Bronchial epithelial cell (primary cell): ENCODE data around the gene ME2. TPM values are rescaled to one million over a fixed set of nuclear protein-coding genes. Genes with fewer than 3 reads are reported as not detected.
"Not testable (repeated sequence)": the region's sequence is repeated elsewhere in the genome, so short reads cannot be mapped to it uniquely, and the experiment has no call there.

Experiments
- DNase-seq: peaks from one replicate; pipeline ENCODE4 v3.0.0-alpha.2; 2010; ENCODE audit warnings: low read depth
- FAIRE-seq: peaks from 2 replicates; lab custom pipeline; 2011; peaks lifted over from hg19 to GRCh38; lab: Jason Lieb, UNC
- H3K27me3 ChIP-seq: 2 replicates; pipeline ENCODE4 v1.5.1; 2011; ENCODE audit warnings: low read length; ENCODE audit not compliant: control insufficient read depth, insufficient read depth
- H3K36me3 ChIP-seq: 2 replicates; pipeline ENCODE4 v1.5.1; 2011; ENCODE audit warnings: low read length; ENCODE audit not compliant: control insufficient read depth, insufficient read depth
- H3K4me3 ChIP-seq: 2 replicates; pipeline ENCODE4 v1.5.1; 2011; ENCODE audit warnings: mild to moderate bottlenecking, low read depth, low read length, control low read depth
- total RNA-seq: library from RNA; depleted of rRNA; stranded (reverse); fragments of >200 nt; gene quantifications from 2 replicates; pipeline ENCODE4 v1.2.1, GENCODE V29; 2014
- TF ChIP-seq, protein P1 (sequence below): IDR thresholded peaks from 2 replicates; pipeline ENCODE4 v1.5.1; 2011; ENCODE audit warnings: mild to moderate bottlenecking, moderate library complexity, low read length, control low read depth, inconsistent platforms; ENCODE audit not compliant: insufficient read depth, severe bottlenecking

The ME2 gene
- total RNA-seq, 1 donor from 2014 or later: 85.0 TPM

DNA sequence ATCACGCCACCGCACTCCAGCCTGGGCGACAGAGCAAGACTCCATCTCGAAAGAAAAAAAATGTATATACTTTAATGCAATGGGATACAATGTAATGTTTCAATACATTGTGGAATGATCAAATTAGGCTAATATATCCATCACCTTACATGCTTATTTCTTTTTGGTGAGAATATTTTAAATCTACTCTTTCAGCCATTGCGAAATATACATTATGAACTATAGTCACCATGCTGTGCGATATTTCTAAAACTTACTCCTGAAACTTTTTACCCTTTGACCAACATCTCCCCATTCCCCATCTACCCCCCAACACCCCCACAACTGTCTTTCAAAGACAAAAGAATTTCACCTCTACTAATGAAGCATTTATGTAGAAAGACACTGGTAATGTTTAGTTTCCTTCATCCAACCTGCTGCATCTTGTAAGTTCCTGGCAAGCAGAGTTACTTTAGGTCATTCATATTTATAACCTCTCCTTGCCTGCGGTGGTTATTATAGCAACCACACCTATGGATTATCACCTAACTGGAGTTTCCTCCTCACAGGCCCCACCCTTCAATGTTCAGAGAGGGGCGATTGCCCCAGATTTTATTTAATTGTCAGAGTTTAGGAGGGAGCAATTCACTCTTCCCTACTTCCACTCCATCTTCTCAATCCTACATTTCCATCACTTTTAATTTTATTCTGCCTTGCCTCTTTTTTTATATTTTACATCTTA is 1.2 kb upstream of the ME2 start:
- TF ChIP-seq, protein P1, sequence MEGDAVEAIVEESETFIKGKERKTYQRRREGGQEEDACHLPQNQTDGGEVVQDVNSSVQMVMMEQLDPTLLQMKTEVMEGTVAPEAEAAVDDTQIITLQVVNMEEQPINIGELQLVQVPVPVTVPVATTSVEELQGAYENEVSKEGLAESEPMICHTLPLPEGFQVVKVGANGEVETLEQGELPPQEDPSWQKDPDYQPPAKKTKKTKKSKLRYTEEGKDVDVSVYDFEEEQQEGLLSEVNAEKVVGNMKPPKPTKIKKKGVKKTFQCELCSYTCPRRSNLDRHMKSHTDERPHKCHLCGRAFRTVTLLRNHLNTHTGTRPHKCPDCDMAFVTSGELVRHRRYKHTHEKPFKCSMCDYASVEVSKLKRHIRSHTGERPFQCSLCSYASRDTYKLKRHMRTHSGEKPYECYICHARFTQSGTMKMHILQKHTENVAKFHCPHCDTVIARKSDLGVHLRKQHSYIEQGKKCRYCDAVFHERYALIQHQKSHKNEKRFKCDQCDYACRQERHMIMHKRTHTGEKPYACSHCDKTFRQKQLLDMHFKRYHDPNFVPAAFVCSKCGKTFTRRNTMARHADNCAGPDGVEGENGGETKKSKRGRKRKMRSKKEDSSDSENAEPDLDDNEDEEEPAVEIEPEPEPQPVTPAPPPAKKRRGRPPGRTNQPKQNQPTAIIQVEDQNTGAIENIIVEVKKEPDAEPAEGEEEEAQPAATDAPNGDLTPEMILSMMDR: no peak
- no peaks in the 10 kb centered on the region for H3K27me3 ChIP-seq
- DNase-seq (peak; percentile 71), FAIRE-seq (no peak)
- no peaks in the 10 kb centered on the region for H3K36me3 ChIP-seq
- H3K4me3 ChIP-seq: peak overlapping the region; percentile 81

DNA sequence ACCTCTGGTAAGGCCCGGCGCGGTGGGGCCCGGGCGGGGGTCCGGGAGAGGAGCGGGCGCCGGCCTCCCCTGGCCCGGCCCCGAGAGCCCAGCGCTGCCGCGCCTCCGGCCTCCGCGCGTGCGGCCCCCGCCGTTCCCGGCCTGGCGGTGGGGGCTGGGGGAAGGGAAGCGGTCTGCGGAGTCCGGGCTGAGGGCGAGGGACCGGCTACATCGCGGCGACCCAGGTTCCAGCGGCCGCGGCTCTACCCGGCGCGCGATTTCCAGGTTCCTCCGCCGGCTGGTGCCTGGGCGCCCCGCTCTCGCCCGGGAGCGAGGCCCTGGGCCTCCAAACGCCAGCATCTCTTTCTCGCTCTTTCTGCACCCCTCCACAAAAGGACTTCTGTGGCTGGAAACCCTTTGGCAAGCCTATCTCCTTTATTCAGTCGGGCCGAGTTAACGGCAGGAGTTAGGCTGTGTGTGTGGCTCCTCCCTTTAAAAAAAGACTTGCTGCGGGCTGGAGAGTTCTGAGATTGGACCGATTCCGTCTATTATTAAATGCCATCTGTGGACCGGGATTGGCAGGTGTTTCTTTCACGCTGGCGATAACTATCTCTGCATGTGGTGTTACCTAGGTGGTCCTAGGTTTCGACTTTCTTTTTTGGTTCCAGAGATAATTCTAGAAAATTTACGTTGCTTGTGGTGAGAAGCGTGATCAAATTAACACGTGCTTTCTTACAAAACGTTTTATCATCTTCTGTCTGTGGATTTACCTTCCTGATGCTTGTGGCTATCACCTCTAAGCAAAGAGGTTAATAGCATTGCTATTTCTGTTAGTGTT is 592 bp downstream of the ME2 start:
- TF ChIP-seq, protein P1: no peak
- DNase-seq: peak; percentile 34
- Histone ChIP-seq H3K4me3 (peak overlapping the region; percentile 81), H3K36me3 (no peaks in the 10 kb centered on the region), H3K27me3 (no peaks in the 10 kb centered on the region)
- FAIRE-seq: no peak

DNA sequence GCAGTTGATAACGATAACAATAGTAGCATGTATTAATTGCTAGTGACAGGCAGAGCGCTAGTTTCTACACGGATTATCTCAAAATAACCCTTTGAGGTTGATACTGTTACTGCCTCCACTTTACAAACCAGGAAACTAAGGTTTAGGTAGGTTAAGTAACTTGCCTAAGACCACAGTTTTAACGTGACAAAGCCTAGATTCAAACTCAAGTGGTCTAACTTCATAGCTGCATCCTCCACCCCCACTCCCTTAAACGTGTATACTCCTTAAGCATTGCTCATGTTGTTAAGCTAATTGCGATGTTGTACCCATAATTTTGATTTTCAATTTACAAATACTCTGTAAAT is 1.2 kb downstream of the ME2 start:
- H3K4me3 ChIP-seq: peak overlapping the region; percentile 81
- TF ChIP-seq, protein P1: no peak
- FAIRE-seq: no peak
- no peaks in the 10 kb centered on the region for H3K36me3 ChIP-seq
- DNase-seq: no peak
- H3K27me3 ChIP-seq: no peaks in the 10 kb centered on the region

DNA sequence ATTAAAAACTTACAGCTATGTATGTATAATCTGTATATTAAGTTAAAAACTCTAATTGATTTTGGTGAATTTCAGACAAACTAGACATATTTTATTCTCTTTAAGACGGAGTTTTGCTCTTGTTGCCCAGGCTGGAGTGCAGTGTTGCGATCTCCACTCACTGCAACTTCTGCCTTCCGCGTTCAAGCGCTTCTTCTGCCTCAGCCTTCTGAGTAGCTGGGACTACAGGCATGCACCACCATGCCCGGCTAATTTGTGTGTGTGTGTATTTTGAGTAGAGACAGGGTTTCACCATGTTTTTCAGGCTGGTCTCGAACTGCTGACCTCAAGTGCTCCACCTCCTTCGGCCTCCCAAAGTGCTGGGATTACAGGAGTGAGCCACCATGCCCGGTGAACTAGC is 2.0 kb downstream of the ME2 start:
- H3K27me3 ChIP-seq, H3K4me3 ChIP-seq, H3K36me3 ChIP-seq, DNase-seq, FAIRE-seq: not testable (repeated sequence)

DNA sequence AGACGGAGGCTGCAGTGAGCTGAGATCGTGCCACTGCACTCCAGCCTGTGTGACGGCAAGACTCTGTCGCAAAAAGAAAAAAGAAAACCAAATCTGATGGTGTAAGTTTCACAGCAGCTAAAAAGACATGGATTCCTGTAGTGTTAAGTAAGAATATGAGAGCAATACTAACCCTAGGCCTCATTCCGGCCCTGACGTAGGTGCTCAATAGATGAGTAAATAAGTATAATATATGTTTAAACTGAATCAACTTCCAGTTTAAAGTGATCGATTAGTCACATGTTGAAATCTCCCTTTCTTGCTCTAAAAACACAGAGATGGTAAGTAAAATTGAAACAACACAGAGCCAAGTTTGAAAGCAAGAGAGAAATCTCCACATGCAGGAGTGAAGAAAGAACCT is 8.0 kb downstream of the ME2 start:
- FAIRE-seq (no peak), DNase-seq (no peak)
- Histone ChIP-seq H3K27me3 (no peaks in the 10 kb centered on the region), H3K36me3 (no peaks in the 10 kb centered on the region), H3K4me3 (no peak overlapping the region)
- TF ChIP-seq, protein P1: no peak

DNA sequence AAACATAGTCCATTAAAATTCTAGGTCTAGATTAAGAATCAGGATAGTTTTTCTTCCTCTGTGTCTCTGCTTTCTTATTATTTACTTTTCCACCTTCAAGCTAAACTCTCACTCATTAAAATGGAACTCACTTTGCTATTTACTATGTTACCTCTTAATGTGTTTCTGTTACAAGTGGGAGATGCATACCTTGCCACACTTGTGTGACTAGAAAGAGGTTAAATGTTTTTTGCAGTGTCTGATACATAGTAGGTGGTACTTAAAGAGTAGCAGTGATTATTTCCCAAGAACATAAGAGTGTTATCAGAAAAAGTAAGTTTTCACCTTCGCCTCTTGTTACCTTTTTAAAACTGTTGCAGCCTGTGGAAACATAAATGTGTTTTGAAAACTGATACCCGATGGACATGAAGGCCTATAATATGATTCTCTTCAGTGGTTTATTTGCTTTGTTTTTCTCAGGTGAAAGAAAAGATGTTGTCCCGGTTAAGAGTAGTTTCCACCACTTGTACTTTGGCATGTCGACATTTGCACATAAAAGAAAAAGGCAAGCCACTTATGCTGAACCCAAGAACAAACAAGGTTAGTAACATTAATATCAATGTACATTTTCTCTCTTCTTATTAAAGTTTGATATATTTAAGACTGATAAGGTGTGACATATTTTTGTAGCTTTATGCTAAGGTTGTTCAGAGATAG is 16.6 kb downstream of the ME2 start:
- no peaks in the 10 kb centered on the region for H3K36me3 ChIP-seq
- TF ChIP-seq, protein P1: no peak
- no peak overlapping the region for H3K4me3 ChIP-seq
- FAIRE-seq: no peak
- H3K27me3 ChIP-seq: no peaks in the 10 kb centered on the region
- DNase-seq: no peak
